Measurements from ENCODE around the gene ZSCAN32.

The ZSCAN32 gene

GRCh38 chr16:3400779-3401688 is at the start of gene ZSCAN32, which contains the start of gene ZNF174:
TSS of gene ZSCAN32 (minus strand) at chr16:3401004. CDS start at chr16:3397557, 3,447 bp downstream.
TSS of gene ZNF174 (plus strand) at chr16:3401215. CDS start at chr16:3402005, 790 bp downstream.
- in situ Hi-C loops (cut with HindIII; ENCODE audit: low sequenced_read_pairs), result no loop called here

DNA sequence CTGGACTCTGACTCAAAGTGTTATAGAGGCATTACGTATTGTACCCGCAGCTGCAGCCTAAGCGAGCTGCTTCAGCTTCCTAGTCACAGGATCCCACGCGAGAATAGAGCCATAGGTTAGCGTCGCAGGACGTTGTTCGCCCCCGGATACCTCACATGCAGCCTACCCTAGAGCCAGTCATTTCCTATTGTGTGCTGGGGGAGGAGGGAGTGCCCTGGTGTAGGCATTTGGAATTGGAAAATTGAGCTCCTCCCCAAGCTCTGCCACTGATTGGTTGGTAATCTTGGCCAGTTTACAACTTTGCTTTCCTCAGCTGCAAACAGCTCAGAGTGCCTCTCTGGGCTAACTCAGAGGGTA is 43.2 kb upstream of the ZSCAN32 start:
- in situ Hi-C loops (cut with HindIII; ENCODE audit: low sequenced_read_pairs), result no loop called here

DNA sequence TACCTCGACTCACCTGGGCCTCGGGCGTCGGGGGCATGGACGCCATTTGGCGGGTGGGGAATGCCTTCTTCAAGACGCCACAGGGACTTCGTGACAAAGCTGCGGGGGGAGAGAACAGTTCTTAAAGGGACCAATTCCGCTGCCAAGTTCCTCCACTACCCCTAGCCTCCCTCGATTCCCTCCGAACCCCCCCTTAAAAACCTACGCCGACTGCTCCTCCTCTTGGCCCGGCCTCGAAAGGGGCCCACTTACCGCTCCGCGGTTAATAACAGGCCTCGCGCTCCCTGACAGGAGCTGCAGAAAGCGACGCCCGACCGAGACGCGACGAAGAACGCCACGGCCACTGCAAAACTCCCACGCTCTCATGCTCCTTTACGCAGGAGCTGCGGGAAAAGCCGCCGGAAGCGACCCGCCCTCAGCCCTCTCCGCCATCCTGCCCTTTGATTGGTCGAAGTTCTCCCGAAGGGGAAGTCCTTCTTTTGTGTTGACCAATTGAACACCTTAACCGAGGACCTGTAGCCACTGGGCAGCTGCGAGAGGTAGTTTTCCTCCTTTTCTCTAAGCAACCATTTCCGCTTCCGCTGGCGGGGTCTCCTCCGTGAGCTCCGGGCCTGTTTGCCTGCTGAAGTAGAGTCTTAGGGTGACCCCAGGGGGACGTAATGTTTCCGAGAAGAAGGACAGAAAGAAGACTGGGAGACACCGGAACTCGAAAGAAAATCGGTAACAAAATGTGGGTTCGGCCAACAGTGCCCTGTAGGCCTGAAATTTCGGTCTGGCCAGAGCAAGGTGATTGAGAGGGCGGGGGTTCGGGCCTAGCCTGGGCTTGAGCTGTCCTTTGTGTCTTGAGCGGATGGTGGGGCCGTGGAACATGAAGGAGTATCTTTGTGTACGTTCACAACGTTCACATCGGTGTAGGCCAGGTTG is 42.6 kb upstream of the ZSCAN32 start, which contains the start of the genes NAA60 and ZNF597:
NAA60 (plus strand) TSS at position 573 of the 924 bp plus-strand sequence. CDS start 32,548 bp downstream, outside the sequence.
ZNF597 (minus strand) TSS at position 397 of the 924 bp plus-strand sequence; CDS start at position 46, 351 bp downstream.
- in situ Hi-C loops (cut with HindIII; ENCODE audit: low sequenced_read_pairs), result no loop called here

DNA sequence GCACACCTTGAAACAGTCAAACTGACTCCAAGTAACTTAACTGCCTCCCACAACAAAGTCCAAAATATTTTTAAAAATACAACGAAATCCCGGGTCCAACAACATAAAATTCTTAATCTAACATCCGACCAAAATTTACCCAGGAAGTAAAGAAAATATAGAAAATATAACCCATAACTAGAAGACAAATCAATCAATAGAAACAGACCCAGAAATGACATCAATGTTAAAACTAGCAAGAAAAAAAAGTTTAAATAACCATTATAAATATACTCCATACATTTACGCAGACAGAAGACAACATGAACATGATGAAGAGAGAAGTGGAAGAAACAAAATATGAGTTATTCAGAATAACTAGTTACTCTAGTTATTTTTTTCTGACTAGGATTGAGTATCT is 38.8 kb upstream of the ZSCAN32 start:
- in situ Hi-C loops (cut with HindIII; ENCODE audit: low sequenced_read_pairs), result no loop called here

- in situ Hi-C loops (cut with HindIII; ENCODE audit: low sequenced_read_pairs), result no loop called here
Measured at GRCh38 chr16:3434373-3434772, 33.6 kb upstream of the ZSCAN32 start.

- in situ Hi-C loops (cut with HindIII; ENCODE audit: low sequenced_read_pairs), result no loop called here
Measured at GRCh38 chr16:3431779-3432219, 31.0 kb upstream of the ZSCAN32 start.

DNA sequence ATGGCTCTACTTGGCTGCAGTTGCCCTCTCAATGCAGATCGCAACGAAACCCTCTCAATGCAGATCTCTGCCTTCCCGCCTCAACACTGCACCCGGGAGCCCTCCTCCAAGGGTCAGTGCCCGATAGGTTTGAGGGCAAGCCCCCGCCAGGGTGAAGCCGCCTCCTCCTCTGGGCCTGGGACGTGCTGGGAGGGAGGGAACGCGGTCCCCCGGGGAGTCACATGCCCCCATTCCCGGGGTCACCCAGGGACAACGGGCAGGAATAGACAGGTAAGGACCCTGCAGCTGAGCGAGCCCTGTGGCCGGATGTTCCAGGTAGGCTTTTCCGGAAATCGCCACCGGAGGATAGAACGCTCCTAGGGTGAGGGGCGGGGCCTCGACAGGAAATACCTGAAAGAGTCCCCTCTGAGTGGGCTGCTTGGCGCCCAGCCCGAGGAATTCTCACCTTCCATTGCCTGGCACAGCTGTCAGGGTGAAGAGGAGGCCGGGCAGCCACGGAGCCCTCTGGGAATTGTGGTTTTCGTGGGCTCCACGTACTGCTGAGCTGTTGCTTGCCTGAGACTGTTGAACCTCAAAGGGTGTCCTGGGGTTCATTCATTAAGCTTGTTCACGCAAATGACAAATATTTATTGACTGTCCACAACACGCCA is 13.1 kb upstream of the ZSCAN32 start:
- in situ Hi-C loops (cut with HindIII; ENCODE audit: low sequenced_read_pairs), result no loop called here

DNA sequence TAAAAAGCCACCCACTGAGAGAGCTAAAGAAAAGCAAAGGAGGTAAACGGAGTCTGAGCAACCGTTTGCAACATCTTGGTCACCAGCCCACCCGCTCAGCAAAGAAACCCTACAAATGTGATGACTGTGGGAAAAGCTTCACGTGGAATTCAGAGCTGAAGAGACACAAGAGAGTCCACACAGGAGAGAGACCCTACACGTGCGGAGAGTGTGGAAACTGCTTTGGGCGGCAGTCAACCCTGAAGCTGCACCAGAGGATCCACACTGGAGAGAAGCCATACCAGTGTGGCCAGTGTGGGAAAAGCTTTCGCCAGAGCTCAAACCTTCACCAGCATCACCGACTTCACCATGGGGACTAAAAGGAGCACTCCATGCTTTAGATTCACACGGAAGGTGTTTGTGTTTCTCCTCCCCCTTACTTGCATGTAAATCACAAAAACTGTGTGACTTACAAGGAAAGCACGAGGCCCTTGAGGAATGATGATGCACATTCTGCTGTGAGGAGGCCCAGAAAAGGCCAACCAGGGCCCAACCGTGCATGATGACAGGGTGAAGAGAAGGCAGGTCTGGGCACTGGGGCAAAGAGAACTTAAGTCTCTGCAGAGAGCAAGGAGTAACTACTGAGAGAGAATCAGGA is 7.9 kb upstream of the ZSCAN32 start:
- in situ Hi-C loops (cut with HindIII; ENCODE audit: low sequenced_read_pairs), result no loop called here

DNA sequence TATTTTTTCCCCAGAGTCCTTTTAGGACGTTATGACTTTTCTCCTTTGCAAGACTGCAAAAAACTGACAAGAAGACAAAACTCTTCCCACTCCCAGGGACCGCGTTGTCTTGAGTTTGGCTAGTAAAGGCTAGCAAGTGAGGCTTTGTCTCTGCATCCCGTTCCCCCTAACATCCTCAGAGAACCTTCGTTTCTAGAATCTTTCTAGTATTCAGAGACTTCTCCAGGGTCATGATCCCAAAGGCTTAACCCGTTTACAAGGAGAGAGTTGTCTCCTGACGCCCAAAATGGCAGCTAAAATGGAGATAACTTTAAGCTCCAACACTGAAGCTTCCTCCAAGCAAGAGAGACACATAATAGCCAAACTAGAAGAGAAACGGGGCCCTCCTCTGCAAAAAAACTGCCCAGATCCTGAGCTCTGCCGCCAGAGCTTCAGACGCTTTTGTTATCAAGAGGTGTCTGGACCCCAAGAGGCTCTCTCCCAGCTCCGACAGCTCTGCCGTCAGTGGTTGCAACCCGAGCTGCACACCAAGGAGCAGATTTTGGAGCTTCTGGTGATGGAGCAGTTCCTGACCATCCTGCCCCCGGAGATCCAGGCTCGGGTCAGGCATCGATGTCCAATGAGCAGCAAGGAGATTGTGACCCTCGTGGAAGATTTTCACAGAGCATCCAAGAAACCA is 1.1 kb upstream of the ZSCAN32 start:
- in situ Hi-C loops (cut with HindIII; ENCODE audit: low sequenced_read_pairs), result no loop called here

- in situ Hi-C loops (cut with HindIII; ENCODE audit: low sequenced_read_pairs), result no loop called here
Measured at GRCh38 chr16:3400446-3400778, 392 bp downstream of the ZSCAN32 start.

- in situ Hi-C loops (cut with HindIII; ENCODE audit: low sequenced_read_pairs), result no loop called here
Measured at GRCh38 chr16:3389663-3390338, 11.0 kb downstream of the ZSCAN32 start.

GRCh38 chr16:3388325-3388724 is 12.5 kb downstream of the ZSCAN32 start:
- in situ Hi-C loops (cut with HindIII; ENCODE audit: low sequenced_read_pairs), result no loop called here

- in situ Hi-C loops (cut with HindIII; ENCODE audit: low sequenced_read_pairs), result no loop called here
Measured at GRCh38 chr16:3383045-3383448, 17.8 kb downstream of the ZSCAN32 start.

- in situ Hi-C loops (cut with HindIII; ENCODE audit: low sequenced_read_pairs), result no loop called here
Measured at GRCh38 chr16:3377917-3378316, 22.9 kb downstream of the ZSCAN32 start.

- in situ Hi-C loops (cut with HindIII; ENCODE audit: low sequenced_read_pairs), result no loop called here
Measured at GRCh38 chr16:3375680-3376079, 25.1 kb downstream of the ZSCAN32 start.

DNA sequence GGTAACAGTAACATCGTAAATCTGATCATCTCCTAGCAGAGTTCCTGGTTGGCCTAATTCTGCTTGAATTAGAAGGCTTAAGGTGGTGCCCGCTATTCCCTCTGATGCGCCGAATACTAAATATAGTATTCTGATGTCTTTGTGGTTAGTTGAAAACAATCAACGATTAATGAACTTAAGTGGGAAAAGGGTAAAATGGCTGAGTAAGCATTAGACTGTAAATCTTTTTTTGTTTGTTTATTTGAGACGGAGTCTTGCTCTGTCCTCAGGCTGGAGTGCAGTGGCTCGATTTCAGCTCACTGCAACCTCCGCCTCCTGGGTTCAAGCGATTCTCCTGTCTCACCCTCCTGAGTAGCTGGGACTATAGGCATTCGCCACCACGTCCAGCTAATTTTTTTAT is 31.7 kb downstream of the ZSCAN32 start:
- in situ Hi-C loops (cut with HindIII; ENCODE audit: low sequenced_read_pairs), result no loop called here

- in situ Hi-C loops (cut with HindIII; ENCODE audit: low sequenced_read_pairs), result no loop called here
Measured at GRCh38 chr16:3364774-3365427, 35.9 kb downstream of the ZSCAN32 start.

GRCh38 chr16:3363793-3364192 is 37.0 kb downstream of the ZSCAN32 start:
- in situ Hi-C loops (cut with HindIII; ENCODE audit: low sequenced_read_pairs), result no loop called here

DNA sequence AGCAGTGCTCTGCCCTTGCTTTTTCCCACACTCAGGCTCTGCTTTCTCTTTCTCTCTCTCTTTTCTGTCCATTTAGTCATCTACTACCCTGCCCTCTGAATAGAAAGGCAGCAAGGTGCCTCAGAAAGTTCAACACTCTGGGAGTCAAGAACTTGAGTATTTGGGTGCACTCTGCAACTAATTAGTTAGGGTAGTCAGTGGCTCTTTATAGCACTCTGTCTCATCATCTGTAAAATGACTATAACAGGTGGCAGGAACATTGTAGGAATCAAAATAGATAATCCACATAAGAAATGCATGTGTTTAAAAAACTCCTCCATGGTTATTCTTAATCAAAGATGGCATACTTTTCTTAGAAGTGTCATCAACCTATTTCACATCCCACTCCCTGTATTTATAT is 37.9 kb downstream of the ZSCAN32 start:
- in situ Hi-C loops (cut with HindIII; ENCODE audit: low sequenced_read_pairs), result no loop called here
